Cerebellar cortex (tissue), 1 donor: ENCODE results near the gene CADM4.
"Not testable (repeated sequence)": the region's sequence is repeated elsewhere in the genome, so short reads cannot be mapped to it uniquely, and the experiment has no call there.

Experiments used
- DNase-seq: peaks from one replicate; pipeline ENCODE4 v3.0.0-alpha.2; 2015; ENCODE audit warnings: low spot score

Gene CADM4

DNA sequence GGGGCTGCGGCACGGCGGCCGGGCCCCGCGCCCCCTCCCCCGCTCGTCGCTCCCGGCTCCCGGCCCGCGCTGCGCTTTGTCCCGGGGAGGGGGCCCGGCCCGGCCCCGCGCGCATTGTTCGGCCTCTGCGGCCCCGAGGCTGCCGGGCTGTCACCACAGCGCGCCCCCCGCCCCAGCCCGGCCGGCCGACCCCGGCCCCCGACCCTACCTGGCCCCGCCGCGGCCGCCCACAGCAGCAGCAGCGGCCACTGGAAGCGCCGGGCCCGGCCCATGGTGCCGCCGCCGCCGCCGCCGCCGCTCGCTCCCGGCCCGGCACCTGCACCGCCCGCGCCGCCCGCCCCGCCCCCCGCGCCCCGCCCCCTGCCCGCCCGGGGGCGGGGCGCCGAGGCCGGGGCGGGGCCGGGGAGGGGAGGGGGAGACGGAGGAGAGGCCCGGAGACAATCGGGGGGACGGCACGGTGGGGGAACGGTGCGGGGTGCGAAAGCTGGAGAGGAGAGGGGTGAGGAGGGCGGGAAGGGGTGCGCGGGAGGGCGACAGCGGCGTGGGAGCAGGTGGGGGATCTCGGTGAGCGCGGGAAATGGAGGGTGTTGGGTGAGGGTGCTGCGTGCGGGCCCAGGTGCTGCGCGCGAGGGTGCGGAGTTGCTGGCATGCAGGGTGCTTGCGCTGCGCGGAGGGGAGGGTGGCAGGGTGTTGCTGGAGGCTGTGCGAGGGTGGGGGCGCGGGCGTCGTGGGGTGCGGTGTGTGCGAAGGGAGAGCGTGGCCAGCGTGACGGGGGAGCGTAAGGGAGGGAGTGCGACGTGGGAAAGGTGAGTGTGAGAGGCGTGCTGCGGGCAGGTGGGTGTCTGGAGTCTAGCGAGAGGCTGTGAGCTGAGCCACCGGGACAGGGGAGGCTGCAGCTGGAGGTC lies at the start of gene CADM4:
CADM4 (minus strand) TSS at position 332 of the 905 bp plus-strand sequence; CDS start at position 272, 60 bp downstream.
- DNase-seq, result no peak

DNA sequence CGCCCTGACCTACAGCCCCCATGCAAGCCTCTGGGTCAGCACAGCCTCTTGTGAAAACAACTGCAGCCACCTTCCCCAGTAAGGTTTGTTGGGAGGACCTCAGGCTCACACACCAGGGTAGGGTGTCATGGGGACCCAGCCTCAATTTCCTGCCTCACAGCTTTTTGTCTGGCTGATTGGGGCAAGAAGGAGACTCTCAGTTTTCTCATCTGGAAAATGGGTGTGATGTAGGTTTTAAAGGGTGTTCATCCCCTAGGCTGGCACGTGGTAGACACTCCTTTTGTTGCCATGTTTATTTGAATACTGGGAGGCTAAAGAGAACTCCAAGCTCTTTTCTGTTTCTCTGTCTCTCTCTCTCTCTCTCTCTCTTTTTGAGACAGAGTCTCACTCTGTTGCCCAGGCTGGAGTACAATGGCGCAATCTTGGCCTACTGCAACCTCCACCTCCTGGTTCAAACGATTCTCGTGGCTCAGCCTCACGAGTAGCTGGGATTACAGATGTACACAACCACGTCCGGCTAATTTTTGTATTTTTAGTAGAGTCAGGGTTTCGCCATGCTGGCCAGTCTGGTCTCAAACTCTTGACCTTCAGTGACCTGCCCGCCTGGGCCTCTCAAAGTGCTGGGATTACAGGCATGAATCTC lies 48.5 kb upstream of the CADM4 start:
- DNase-seq, result no peak

DNA sequence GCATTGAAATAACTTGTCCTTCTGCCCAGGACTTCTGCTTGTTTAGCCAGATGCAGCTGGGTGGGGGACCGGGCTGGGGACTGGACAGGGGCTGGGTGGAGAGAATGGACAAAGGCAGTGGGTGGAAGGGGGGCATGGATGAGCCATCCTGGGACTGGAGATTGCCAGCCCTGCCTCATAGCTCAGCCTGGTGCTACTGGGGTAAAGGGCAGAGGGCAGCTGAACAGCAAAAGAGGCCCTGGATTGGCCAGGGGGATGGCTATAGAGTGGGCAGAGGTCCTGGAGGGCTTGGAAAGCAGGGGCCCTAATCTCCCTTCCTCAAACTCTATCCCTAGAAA lies 48.0 kb upstream of the CADM4 start:
- no peak for DNase-seq

DNA sequence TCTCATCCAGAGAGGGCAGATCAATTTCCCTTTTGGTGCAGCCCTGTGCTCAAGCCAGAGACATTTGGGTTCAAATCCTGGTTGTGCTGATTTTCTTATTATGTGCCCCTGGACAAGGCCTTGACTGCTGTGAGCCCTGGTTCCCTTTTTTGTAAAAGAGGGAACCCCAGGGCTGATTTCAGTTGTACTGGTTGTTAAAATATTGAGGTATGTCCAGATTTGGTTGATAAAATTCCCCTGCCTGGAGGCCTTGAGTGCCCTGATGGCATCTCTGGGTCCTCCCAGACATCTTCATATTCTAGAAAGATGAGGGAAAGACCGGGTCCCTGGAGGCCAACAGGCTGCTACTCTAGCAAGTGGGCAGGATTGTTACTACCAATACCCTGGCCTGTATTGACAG lies 44.7 kb upstream of the CADM4 start:
- DNase-seq, result no peak

DNA sequence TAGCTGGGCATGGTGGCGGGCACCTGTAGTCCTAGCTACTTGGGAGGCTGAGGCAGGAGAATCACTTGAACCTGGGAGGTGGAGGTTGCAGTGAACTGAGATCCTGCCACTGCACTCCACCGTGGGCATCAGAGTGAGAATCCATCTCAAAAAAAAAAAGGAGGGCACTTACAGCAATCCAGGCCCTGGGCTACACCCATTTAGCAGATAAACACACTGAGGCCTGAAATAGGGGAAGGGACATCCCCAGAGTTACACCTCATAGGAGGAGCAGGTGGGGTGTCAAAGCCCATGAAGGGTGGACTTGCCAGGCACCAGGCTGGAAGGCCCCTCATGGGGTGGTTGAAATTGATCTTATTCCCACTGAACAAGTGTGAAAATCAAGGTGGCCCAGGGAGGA lies 44.3 kb upstream of the CADM4 start:
- no peak for DNase-seq

DNA sequence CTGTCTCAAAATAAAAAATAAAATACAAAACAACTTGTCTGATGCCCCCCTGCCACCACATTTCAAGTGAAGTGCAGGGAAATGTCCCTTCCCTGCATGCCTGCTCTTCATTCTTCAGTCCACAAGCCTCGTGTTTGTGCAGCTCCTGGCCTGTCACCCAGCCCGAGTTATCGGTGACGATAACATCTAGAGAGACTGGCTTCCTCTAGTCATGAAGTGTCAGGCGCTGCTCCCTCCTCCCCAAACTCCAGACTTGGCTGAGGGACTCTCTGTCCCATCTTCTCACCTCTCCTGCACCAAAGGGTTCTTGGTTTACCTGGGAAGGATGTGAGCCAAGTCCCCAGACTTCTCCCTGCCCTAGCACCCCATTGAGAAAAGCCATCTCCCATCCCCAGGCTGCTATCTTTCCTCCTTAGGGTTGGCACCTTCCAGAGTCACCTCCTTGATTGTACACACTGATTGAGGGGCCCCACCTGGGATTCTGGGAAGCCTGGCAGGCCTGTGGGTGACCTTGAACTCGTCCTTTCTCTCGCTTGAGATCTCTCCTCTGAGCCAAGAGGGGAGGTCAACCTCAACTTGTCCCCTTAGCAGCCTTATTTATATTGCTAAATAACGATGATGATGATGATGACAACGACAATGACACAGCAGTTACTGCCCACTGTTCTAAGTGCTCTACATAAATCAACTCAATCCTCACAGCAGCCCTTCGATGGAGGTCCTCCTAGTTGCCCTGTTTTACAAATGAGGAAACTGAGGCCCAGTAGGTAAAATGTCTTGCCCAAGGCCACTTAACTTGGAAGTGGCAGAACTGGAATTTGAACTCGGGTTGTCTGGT lies 43.4 kb upstream of the CADM4 start:
- DNase-seq, result no peak

DNA sequence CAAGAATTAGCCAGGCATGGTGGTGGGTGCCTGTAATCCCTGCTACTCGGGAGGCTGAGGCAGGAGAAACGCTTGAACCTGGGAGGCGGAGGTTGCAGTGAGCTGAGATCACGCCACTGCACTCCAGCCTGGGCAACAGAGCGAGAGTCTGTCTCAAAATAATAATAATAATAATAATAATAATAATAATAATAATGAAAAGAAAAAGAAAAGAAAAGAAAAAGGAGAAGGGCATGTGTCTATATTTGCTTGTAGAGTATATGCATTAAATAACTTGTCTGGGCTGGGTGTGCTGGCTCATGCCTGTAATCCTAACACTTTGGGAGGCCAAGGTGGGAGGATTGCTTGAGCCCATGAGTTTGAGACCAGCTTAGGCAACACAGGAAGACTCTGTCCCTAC lies 42.6 kb upstream of the CADM4 start:
- DNase-seq, result not testable (repeated sequence)

DNA sequence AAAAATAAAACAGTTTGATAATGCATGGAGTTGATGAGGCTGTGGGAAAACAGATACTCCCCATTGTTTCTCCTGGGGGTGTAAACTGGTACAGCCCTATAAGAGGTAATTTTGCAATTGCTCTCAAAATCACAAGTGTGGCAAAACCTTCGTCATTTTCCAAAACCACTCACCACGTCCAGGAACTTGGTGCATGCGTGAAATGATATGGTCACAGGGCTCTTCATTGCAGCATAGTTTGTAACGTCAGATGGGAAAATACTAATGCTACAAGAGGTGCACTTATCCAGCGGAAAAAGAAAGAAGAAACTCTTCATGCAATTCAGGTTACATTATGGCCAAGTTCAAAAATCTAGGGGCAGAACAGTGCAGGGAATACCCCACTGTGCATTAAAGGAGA lies 42.2 kb upstream of the CADM4 start:
- no peak for DNase-seq

GRCh38 chr19:43678512-43679261 lies 39.0 kb upstream of the CADM4 start:
- no peak for DNase-seq

DNA sequence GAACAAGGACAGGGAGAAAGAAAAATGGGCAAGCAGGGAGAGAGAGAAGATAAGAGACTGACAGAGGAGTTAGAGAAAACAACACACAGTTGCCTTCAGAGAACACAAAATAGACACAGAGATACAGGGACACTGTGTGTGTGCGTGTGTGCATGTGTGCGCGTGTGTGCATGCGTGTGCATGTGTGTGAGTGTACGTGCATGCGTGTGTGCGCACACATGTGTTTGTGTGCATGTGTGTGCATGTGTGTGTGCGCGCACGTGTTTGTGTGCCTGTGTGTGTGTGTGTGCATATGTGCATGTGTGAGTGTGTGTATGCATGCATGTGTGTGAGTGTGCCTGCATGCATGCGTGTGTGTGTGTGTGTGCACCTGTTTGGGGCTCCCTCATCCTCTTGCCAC lies 36.3 kb upstream of the CADM4 start:
- DNase-seq, result no peak

DNA sequence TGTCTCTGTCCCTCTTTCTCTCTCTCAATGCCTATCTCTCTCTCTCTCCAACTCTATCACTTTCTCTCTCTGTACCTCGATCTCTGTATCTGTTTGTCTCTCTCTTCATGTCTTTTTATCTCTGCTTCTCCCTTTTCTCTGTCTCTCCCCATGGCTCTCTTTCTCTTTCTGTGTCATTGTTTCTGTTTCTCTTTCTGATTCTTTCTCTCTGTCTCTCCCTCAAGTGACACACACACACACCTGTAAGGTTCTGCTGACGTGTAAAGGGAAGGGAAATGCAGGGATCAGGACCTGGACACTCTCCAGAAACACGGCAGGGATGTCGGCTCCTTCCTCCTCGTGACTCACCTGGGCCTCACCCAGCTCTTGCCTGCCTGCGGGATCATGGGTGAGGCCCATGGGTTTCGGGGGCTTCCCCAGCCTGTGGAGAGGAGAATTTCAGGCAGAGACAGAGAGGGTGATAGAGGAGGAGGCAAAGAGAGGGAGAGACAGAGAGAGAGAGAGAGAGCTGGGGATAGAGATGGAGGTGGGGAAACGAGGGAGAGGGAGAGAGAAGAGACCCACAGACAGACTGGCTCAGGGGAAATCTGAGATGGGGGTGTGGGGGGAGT lies 35.7 kb upstream of the CADM4 start:
- no peak for DNase-seq

DNA sequence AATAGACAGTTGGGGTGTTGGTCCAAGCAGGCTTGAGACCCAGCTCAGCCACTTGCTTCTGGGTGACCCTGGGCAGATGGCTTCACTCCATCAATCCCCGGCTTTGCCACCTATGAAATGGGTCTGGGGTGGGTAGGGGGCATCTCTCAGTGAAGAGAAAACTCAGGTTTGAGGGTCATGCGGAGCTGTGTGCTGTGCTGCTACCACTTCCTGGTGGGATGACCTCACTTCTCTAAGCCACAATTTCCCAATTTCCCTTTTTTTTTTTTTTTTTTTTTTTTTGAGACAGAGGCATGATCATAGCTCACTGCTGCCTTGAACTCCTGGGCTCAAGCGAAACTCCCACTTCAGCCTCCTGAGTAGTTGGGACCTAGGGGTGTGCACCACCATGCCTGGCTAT lies 34.9 kb upstream of the CADM4 start:
- DNase-seq, result no peak

DNA sequence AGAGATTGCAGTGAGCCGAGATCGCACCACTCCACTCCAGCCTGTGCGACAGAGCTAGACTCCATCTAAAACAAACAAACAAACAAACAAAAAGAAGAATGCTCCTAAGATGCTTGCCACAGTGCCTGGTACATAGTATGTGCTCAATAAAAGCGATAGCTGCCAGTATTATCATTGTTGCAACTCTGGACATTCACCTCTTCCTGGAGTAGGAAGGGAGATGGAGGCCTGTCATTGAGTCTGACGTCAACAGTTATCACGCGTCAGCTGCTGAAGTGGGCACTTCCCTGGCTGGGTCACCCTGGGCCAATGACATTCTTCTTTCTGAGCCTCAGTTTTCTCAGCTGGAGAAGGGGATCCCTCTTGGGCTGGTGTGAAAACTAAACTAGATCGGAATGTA lies 34.5 kb upstream of the CADM4 start:
- DNase-seq, result no peak

- no peak for DNase-seq
Measured at GRCh38 chr19:43673637-43674036, 34.0 kb upstream of the CADM4 start.

DNA sequence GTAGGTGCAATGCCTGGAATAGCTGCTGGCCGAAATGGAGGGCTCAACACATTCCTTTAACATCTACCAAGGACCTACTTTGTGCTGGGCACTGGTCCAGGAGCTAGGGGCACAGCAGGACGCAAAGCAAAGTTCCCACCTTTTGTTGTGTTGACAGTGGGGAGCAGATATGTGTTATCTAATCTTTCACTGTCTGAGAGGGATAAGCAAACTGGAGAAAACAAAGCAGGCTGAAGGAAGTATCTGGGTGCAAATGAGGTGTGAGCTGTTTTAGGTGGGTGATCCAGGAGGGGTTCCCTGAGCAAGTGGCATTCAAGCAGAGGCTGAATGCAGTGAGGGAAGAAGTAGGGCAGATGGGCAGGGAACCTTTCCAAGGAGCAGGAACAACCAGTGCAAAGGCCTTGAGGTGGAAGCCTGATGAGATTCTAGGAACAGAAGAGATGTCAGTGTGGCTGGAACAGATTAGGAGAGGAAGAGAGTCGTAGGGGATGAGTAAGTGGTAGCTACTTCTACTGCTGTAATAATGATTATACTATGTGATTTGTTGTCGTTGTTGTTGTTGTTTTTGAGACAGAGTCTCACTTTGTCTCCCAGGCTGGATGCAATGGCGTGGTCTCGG lies 32.5 kb upstream of the CADM4 start:
- peak; percentile 16 for DNase-seq

- DNase-seq, result peak; percentile 99
Measured at GRCh38 chr19:43668406-43669109, 28.9 kb upstream of the CADM4 start.

DNA sequence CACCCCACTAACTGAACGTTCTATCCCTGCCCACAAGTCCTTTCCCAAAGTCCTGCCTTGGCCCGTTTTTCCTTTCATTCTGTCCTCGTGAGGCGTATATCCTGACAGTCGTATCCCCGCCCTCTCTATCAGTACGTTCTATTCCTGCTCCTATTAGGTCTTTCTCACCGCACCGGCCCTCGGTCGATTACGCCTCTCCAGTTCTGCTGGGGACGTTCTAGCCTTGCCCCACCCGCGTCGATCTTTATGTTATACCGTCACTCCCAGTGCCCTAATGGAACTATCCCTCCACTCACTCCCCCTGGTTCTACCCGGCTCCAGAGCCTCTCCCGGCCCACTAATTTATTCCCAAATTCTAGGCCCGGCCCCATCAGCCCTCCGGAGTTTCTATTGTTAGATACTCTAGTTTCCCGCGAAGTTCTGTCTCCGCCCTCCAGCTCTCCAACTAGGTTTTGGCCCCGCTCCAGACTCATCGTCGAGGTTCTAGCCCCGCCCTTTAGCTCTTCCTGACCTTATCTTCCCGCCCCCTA lies 28.3 kb upstream of the CADM4 start:
- DNase-seq, result no peak

- no peak for DNase-seq
Measured at GRCh38 chr19:43667126-43667875, 27.7 kb upstream of the CADM4 start.

DNA sequence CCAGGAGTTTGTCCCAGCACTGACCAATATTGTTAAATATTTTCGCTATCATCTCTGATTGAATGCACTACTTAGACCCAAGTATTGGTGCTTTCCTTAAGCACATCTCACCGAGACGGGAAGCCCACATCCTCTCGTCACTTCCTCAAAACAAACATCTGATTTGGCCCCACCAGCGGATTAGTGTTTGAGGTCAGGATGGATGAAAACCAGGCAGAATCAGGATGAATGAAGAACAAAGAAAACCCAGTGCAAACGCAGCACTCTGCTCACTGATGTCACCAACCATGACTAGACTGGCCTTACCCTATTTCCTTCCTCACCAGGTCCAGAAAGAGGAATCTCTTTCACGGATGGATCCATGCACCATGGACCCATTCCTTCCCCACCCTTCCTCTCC lies 24.4 kb upstream of the CADM4 start:
- no peak for DNase-seq
